GM18868 (cell line): Measurements from ENCODE around the gene KIAA1671.
"Not testable (repeated sequence)": the region's sequence is repeated elsewhere in the genome, so short reads cannot be mapped to it uniquely, and the experiment has no call there.

Source experiments
- ATAC-seq: cut with Tn5 transposase; IDR thresholded peaks from one replicate; pipeline ENCODE4 v1.9.1; 2021; ENCODE audit warnings: mild to moderate bottlenecking, moderate library complexity; ENCODE audit not compliant: unreplicated experiment

KIAA1671 gene

DNA sequence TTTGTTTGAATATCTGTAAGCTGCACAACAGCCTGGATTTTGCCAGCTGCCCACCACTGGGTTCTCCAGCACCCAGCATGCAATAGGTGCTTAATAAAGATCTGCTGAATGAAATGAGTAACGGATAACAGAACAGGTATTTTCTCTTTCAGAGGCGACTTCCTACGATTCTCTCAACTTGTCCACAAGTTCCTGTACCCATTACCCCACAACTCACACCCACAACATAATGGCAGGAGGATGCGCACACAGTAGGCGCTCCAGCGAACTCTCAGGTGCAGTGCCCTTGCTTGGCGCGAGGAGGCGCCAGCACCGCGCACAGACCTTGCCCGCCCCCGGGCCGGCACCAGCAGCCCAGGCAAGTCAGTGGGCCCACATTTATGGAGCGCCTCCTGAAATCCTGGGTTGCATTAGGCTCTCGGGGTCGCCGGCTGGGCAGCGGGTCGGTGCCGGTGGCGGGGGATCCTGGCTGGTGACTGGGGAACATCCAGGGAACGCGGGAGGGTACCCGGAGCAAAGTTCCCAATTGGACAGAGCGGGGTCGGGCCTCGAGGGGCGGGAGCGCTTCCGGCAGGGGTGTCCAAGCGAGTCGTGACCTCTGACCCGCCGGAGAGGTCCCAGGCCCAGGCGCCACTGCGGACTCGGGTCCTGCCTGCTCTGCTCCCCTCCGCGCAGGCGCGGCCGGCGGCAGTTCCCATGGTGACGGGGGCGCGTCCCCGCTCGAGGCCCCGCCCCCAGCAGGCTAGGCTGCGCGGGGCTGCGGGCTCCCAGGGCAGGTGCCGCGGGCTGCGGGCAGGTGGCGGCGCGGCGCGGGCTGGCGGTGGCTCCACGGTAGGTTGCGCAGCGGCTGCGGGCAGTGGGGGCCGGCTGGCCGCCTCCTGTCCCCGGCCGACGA lies at the start of gene KIAA1671:
Gene KIAA1671 (plus strand): TSS at position 775 of the 895 bp plus-strand sequence. CDS start 75,284 bp downstream, outside the sequence.
- peak; percentile 53 for ATAC-seq

DNA sequence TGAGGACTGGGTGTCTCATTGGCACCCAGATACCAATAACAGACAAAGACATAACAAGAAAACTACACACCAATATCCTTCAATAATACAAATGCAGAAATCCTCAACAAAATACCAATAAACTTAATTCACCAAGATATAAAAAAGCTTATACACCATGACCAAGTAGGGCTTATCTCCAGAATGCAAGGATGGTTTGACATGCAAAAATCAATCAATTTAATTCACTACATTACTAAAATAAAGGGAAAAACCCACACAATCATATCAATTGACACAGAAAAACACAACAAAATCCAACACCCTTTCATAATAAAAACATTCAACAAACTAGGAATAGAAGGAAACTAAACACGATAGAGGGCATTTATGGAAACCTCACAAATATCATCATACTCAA lies 46.6 kb upstream of the KIAA1671 start:
- no peak for ATAC-seq

DNA sequence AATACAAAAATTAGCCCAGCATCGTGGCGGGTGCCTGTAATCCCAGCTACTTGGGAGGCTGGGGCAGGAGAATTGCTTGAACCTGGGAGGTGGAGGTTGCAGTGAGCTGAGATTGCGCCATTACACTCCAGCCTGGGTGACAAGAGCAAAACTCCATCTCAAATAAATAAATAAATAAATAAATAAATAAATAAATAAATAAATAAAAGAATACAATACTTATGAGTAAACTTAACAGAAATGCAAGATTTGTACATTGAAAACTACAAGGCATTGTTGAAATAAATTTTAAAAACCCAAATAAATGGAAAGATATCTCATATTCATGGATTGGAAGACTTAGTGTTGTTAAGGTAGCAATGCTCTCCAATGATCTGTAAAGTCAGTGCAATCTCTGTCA lies 45.4 kb upstream of the KIAA1671 start:
- ATAC-seq, result not testable (repeated sequence)

DNA sequence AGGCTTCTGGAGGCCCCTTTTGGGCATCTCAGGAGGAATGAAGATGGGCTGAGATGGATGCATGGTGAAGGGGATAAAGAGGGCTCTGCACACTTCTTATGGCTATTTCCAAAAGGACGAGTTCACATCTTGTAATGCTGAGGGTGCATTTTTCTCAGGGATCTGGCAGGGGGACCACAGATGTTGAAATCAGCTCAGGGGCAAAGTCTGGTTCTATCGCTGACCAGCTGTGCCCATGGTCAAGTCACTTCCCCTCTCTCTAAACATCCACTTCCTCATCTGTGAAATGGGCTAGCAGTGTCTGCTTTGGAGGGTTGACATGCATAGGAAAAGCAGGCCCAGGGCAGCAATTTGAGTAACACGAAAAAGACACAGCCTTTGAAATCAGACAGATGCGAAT lies 32.5 kb upstream of the KIAA1671 start:
- ATAC-seq, result no peak

DNA sequence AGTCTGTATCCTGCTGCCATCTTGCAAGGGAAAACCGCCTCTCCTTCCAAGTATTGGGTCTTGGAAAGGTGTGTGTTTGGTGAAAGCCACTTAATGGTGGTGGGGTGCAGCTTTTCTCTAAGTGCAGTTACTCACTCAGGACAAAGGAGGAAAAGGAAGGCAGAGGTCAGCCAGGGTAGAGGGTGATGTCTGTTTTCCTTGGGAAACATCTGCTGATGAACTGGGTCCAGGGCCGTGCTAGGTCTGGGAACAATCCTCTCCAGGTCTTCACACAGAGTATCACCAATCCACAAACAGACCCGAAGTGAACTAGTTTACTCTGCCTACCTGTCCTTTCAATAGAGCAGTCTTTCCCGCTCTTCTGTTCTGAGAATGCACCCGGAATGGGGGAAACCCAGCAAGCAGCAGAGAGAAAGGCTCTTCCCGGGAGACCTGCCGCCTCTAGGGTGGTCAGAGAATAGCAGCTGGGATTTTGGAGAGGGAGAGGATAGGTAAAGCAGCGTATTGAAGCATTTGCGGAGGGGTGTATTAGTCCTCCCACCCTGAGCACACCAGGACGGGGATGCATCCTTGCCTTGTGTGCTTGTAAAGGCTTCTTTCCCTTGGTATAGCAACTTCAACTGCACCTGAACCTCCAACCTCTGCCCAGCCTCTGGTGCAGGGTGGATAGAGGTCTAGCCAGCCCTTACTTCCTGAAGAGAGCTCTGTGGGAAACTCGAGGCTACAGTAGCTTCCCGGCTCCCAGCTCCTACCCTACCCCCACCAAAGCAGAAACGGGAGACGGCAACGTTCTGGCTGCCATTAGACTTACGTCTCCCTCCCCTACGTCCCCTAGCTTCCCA lies 26.7 kb upstream of the KIAA1671 start:
- no peak for ATAC-seq

DNA sequence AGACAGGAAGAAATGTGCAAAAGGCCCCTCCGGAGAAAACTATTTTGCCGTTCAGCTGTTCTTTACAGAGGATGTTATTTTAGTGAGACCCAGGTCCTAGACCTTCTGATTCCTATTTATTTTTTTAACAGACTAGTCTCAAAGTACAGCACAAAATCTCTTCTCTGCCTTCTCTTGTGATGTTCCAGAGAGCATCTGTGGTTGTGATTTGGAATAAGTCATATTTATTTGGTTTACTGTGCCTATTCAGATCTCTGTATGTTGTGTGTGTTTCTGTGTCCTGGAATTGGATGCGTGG lies 26.1 kb upstream of the KIAA1671 start:
- no peak for ATAC-seq

DNA sequence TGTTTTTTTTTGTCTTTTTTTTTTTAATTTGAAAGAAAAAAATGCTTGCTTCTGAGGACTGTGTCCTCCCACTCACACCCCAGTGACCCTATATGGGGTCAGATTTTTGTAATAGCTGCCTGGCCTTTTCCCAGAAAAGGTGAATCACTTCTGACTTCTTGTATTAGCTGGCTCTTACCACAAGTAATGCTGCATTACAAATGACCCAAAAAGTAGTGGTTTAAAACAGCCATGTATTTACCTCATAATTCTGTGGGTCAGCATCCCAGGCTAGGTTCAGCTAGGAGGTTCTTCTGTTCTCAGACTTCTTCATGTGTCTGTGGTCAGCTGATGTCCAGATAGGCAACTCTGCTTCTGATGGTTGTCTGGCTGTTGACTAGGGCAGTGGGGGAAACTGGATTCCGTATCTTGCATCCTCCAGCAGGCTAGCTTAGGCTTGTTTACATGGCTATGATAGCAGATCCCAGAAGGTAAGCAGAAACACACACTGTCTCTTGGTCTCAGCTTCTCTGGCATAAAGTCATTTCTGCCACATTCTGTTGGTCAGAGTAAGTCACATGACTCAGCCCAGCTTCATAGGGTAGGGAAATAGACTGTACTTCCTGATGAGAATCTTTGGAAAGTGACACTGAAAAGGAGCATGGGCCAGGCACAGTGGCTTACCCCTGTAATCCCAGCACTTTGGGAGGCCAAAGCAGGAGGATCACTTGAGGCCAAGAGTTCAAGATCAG lies 25.5 kb upstream of the KIAA1671 start:
- no peak for ATAC-seq

DNA sequence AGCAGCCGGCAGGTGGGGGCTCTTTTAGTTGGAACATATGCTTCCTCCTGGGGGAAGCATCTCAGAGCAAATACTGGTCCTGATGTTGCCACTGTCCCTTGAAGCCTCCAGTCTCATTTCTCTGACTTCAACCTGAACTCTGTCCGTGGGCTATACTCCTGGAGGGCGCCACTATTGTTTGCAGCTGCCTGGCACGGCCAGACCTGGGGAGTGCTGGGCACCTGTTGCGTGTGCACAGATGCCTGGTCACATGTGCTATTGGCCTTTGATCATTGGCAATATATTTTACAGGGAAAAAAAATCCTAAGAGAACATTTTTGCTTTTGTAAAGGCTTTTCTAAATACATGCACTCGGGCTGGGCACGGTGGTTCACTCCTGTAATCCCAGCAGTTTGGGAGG lies 24.2 kb upstream of the KIAA1671 start:
- no peak for ATAC-seq

DNA sequence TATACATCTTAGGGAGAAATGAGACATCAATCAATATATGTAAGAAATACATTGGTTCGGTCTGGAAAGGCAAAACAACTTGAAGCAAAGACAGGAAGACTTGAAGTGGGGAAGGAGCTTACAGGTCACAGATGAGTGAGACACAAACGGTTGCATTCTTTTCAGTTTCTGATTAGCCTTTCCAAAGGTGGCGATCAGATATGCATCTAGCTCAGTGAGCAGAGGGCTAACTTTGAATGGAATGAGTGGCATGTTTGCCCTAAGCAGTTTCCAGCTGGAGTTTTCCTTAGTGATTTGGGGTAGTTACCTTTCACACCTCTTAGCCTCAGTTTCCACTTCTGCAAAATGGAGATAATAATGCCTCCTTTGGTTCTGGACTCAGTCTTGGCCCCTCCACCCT lies 21.8 kb upstream of the KIAA1671 start:
- no peak for ATAC-seq

DNA sequence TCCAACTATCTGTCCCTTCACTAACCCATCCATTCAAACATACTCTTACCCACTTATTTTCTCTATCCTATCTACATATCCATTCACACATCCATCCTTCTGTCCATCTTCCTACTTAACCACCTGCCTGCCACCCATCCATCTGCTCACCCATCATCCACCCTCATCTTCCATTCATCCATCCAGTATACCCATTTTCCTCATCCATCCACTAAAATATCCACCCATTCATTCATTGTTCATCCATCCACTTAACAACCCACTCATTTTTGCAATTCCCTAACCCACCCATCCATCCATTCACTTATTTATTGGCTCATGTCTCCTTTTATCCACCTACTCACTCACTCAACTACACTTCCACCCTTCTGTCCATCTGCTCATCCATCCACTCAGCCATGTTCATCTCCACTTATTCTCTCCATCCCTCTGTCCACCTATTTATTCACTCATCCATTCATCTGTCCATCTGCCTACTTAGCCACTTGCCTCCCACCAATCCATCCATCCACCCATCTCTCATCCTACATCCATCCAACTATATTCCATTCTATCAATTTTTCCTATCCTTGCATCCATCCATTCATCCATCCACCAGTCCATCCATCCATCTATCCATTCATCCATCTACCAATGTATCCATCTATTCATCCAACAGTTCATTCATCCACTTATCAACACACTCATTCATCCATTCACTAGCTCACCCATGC lies 16.6 kb upstream of the KIAA1671 start:
- ATAC-seq, result no peak

DNA sequence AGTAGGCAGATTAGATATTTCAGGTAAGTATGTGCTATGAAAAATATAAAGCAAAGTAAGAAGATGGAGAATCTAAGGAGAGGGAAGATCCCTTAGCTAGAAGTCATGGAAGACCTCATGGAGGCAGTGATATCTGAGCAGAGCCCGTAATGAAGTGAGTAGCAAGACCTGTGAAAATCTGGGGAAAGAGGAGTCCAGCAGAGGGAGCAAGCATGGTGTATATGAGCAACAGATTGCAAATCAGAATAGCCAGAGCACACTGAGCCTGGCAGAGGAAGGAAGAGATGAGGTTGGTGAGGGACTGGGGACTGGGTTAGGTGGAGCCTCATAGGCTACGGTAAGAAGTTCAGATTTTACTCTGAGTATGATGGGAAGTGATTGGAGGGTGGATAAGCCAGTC lies 15.4 kb upstream of the KIAA1671 start:
- no peak for ATAC-seq

DNA sequence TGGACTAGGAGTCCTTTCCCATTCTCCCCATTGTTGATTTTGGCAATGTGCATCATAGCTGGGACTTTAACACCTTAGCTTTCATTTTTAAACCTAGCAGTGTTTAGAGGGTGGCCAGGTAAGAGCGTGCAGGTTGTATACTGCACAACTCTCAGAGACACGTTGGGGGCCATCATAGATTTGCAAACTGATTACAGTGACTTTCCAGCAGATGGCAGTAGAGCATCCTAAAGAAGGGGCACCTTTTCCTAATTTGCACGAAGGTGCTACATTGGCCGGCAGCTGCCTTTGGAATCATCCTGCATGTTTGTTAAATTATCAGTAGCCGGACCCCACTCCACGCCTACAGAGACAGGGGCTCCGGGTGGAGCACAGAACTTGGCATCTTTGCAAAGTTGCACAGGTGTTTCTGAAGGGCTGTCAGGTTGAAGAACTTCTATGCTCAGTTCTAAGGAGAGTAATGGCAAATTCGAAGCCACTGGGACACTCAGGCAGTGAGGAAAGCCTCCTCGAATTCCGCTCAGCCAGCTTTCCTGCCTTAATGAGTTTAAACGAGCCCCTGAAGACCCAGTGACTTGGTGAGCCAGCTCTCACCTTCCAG lies 13.7 kb upstream of the KIAA1671 start:
- ATAC-seq, result no peak

DNA sequence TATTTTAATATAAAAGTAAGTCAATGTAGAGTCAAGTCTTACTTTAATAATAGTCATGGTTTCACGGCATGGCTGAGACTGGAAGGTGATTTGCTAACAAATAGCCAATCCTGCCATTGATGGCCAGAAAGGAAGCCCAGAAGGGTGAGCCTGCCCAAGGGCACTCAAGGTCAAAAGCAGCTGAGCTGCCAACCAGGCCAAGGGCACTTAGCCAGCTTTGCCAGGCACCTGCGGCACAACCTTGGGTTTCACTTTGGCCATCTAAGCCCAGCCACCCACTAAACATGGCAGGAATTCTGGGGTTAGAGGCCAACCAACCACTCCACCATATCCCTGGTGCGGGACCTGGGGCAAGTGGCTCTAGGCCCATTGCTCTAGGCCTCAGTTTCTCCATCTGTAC lies 10.2 kb upstream of the KIAA1671 start:
- ATAC-seq, result no peak

DNA sequence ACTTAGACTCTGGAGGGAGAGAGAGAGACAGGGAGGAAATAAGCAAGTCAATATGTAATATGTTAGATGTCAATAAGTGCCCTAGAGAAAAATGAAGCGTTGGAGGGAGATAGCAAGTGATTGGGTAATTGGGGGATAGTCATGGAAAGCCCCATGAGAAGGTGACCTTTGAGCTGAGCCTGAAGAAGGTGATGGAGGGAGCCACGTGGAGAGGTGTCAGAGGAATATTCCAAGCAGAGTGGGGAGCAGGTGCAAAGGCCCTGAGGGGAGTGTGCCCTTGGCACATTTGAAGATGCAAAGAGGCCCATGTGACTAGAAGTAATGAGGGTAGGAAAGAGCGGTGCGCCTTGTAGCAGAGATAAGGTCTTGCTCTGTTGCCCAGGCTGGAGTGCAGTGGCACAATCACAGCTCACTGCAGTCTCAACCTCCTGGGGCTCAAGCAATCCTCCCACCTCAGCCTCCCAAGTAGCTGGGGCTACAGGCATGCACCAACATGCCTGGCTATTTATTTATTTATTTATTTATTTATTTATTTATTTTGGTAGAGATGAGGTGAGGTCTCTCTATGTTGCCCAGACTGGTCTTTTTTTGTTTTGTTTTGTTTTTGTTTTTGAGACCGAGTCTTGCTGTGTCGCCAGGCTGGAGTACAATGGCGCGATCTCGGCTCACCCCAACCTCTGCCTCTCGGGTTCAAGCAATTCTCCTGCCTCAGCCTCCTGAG lies 8.1 kb upstream of the KIAA1671 start:
- ATAC-seq, result no peak

DNA sequence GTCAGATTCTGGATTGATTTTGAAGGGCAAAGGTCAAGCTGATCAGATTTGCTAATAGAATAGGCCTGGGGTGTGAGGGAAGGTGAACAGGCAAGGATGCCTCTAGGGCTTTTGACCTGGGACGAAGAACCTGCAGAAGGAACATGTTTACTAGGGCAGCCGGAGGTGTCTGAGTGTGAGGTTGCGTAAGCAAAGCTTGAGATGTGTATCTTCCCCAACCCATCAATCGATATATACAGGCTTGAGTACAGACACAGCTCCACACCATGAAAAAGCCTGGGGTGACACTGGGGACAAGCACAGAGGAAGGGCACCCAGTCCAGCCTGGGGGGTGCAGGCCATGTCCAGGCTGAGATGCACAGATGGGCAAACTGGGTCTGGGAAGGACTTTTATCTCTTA lies 7.1 kb upstream of the KIAA1671 start:
- no peak for ATAC-seq

DNA sequence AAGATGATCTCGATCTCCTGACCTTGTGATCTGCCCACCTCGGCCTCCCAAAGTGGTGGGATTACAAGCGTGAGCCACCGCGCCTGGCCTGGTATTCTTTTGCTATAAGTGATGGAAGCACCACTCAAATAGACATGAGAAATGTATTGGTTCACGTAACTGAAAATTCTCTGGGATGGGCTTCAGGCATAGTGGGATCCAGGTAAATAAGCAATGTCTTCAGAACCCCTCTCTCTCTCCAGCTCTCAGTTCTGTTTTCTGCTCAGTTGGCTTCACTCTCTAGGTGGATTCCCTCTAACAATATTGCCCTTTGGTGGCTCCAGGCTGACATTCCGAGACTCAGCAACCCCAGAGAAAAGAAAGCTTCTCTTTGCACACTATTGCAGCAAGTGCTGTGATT lies 5.1 kb upstream of the KIAA1671 start:
- no peak for ATAC-seq

DNA sequence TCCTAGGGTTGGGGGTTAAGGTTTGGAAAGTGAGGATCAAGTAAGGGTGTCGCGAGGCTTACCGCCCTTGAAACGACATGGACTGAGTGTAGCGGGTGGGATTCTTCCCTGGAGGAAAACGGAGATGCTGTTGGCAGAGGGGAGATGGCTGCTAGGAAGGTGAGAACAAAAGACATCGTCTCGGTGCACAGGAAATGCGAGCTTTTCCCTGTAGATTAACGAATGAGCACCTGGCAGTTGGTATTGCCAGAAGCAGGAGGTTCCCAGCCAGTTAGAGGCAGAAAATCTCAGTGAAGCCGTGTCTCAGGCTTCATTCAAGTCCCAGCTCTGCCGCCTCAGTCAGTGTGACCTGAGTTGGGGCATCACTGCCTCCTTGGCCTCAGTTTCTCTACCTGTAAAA lies 4.6 kb upstream of the KIAA1671 start:
- ATAC-seq, result no peak

DNA sequence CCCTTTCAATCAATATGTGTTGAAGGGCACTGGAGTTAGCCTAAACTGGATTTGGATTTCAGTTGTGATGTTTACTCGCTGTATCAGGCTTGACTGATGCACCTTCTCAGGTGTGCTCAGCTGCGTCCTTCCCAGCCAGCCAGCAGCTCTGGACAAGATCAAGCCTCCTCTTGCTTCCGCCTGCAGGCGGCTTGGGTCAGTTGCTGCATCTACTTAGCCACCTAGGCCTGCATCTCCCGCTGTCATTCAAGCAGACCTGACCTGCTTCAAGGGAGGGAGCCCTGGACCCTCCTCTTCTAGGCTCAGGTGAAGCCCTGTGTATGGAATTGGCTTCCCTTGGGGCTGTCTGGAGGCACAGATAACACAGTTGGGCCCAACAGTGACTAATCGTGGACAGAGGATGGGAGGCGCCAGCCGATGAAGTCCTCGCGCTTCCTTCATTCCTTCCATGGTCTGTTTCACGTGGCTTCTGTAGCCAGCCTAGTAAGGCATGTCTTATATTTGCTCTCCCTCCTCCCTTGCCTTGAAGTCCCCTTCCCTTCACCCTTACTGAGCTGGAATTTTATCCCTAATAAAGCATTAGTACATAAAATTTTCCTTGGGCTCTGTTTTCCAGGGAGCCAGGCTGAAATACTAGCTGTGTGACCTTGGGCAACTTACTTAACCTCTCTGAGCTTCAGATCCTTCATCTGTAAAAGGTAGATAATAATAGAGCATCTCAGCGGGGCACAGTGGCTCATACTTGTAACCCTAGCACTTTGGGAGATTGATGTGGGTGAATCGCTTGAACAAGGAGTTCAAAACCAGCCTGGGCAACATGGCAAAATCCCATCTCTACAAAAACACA lies 3.9 kb upstream of the KIAA1671 start:
- ATAC-seq, result no peak
